Vagina (tissue), 2 donors: ENCODE results near the gene MPHOSPH8. TPM values are rescaled to one million over a fixed set of nuclear protein-coding genes. Genes with fewer than 3 reads are reported as not detected.

Source experiments
- DNase-seq, 2 donors: peaks; one replicate each; pipeline ENCODE4 v3.0.0-alpha.2; 2017; ENCODE audit errors: extremely low spot score in 2 of 2
- H3K27ac ChIP-seq: fragments of 200-600 bp; sonication (generic); one replicate; pipeline ENCODE4 v1.5.1; 2019
- H3K27me3 ChIP-seq: fragments of 200-600 bp; sonication (generic); one replicate; pipeline ENCODE4 v1.5.1; 2019
- H3K36me3 ChIP-seq, 2 donors: fragments of 200-600 bp; sonication (generic); one replicate each; pipeline ENCODE4 v1.5.1; 2017 to 2019
- H3K4me1 ChIP-seq: fragments of 200-600 bp; sonication (generic); one replicate; pipeline ENCODE4 v1.5.1; 2019
- H3K4me3 ChIP-seq, 2 donors: fragments of 200-600 bp; sonication (generic); 1 replicate in 1 of 2; 2 replicates in 1 of 2; pipeline ENCODE4 v1.5.1; 2016 to 2019
- H3K9me3 ChIP-seq: fragments of 200-600 bp; sonication (generic); one replicate; pipeline ENCODE4 v1.5.1; 2019
- CTCF ChIP-seq, 3 experiments: fragments of 450-650 bp in 2 of 3; fragments of 200-600 bp in 1 of 3; sonication (generic) in 1 of 3; IDR thresholded peaks; one replicate each; pipeline ENCODE4 v1.5.1; 2017 to 2019; ENCODE audit warnings: antibody characterized with exemption in 3 of 3, mild to moderate bottlenecking in 2 of 3, moderate library complexity in 2 of 3
- POLR2A ChIP-seq, 2 donors: fragments of 450-650 bp; IDR thresholded peaks; one replicate each; pipeline ENCODE4 v1.6.1; 2017; ENCODE audit warnings: antibody characterized with exemption in 2 of 2, mild to moderate bottlenecking in 2 of 2, moderate library complexity in 2 of 2
- POLR2AphosphoS5 ChIP-seq, 2 donors: sonication (generic); formaldehyde crosslinking; IDR thresholded peaks; one replicate each; pipeline ENCODE4 v1.9.0; 2017; ENCODE audit warnings: antibody characterized with exemption in 2 of 2, mild to moderate bottlenecking in 2 of 2, low read depth in 1 of 2; ENCODE audit not compliant: insufficient read depth in 1 of 2
- intact Hi-C: fragments of 100-400 bp; cut with DNase I; formaldehyde crosslinking; loops from one replicate; pipeline ENCODE4 v1.15.1; 2023
- total RNA-seq: library from RNA; depleted of rRNA; stranded (reverse); fragments of >200 nt; gene quantifications from one replicate; pipeline ENCODE4 v1.2.3, GENCODE V29; 2016

Gene MPHOSPH8
- total RNA-seq = 22.8 TPM

- Histone ChIP-seq H3K36me3 (no peaks in the 10 kb centered on the region), H3K27ac (peak within 1 kb of the TSS; percentile 95), H3K9me3 (no peaks in the 10 kb centered on the region), H3K27me3 (no peaks in the 10 kb centered on the region), H3K4me1 (peaks cover 33% of the 10 kb centered on the region), H3K4me3 (peak within 1 kb of the TSS; percentile 57 to 96)
- intact Hi-C loops = loop anchor here (2.0 kb wide), 1 partner anchor 229 kb away; the partner anchor contains the start of gene ZMYM5
- TF ChIP-seq CTCF (IDR thresholded peaks at IDR 0.05) (no peak), POLR2A (IDR thresholded peaks at IDR 0.05) (peak in 1 of 2 donors; percentile 90), POLR2AphosphoS5 (IDR thresholded peaks at IDR 0.05; ENCODE audit: insufficient read depth in 1 of 2, low read depth in 1 of 2) (peak; percentile 78 to 99)
- peak in 1 of 2 donors; percentile 97 for DNase-seq
Measured at GRCh38 chr13:19633479-19634255, at the start of gene MPHOSPH8. Gene MPHOSPH8 (plus strand): TSS chr13:19633659. CDS start chr13:19633749, 90 bp downstream.

GRCh38 chr13:19586904-19587634, 46.4 kb upstream of the MPHOSPH8 start:
- H3K4me3 ChIP-seq = peak overlapping the region in 1 of 2 donors; percentile 4
- H3K27ac ChIP-seq = no peak overlapping the region
- no peak for DNase-seq
- H3K36me3 ChIP-seq = no peaks in the 10 kb centered on the region
- no peaks in the 10 kb centered on the region for H3K27me3 ChIP-seq
- H3K4me1 ChIP-seq = no peaks in the 10 kb centered on the region
- intact Hi-C loops = no loop called here
- no peaks in the 10 kb centered on the region for H3K9me3 ChIP-seq
- TF ChIP-seq CTCF (IDR thresholded peaks at IDR 0.05) = no peak

GRCh38 chr13:19587635-19588300, 45.7 kb upstream of the MPHOSPH8 start:
- Histone ChIP-seq H3K27ac (no peak overlapping the region), H3K4me1 (no peaks in the 10 kb centered on the region), H3K36me3 (no peaks in the 10 kb centered on the region), H3K27me3 (no peaks in the 10 kb centered on the region), H3K4me3 (no peak overlapping the region), H3K9me3 (no peaks in the 10 kb centered on the region)
- intact Hi-C loops = no loop called here
- TF ChIP-seq CTCF (IDR thresholded peaks at IDR 0.05) = peak in 1 of 3 experiments; percentile 2
- no peak for TF ChIP-seq POLR2AphosphoS5 (IDR thresholded peaks at IDR 0.05; ENCODE audit: insufficient read depth in 1 of 2, low read depth in 1 of 2)
- no peak for DNase-seq

- TF ChIP-seq CTCF (IDR thresholded peaks at IDR 0.05) (no peak), POLR2AphosphoS5 (IDR thresholded peaks at IDR 0.05; ENCODE audit: insufficient read depth in 1 of 2, low read depth in 1 of 2) (no peak), POLR2A (IDR thresholded peaks at IDR 0.05) (no peak)
- H3K36me3 ChIP-seq = no peaks in the 10 kb centered on the region
- H3K27ac ChIP-seq = no peak overlapping the region
- no peaks in the 10 kb centered on the region for H3K27me3 ChIP-seq
- H3K4me1 ChIP-seq = no peaks in the 10 kb centered on the region
- no peaks in the 10 kb centered on the region for H3K9me3 ChIP-seq
- no peak for DNase-seq
- intact Hi-C loops = no loop called here
- H3K4me3 ChIP-seq = no peak overlapping the region
Measured at GRCh38 chr13:19589312-19589711, 44.1 kb upstream of the MPHOSPH8 start.
